GM12865 (cell line): Measurements from ENCODE around the gene CUX1.

ENCODE experiments used
- DNase-seq: peaks from one replicate; pipeline ENCODE4 v3.0.0; 2010; ENCODE audit warnings: low read depth
- H3K4me3 ChIP-seq: 2 replicates; pipeline ENCODE4 v1.5.1; 2011; ENCODE audit warnings: mild to moderate bottlenecking, low read depth, low read length, control low read depth
- CTCF ChIP-seq: IDR thresholded peaks from 2 replicates; pipeline ENCODE4 v1.5.1; 2011; ENCODE audit warnings: low read length, control low read depth, low read depth, inconsistent platforms; ENCODE audit not compliant: insufficient read depth; ENCODE audit errors: missing control alignments

CUX1 gene

GRCh38 chr7:102236102-102236501, 418.7 kb downstream of the CUX1 start:
- no peak for TF ChIP-seq CTCF
- H3K4me3 ChIP-seq: no peak overlapping the region
- DNase-seq: no peak

DNA sequence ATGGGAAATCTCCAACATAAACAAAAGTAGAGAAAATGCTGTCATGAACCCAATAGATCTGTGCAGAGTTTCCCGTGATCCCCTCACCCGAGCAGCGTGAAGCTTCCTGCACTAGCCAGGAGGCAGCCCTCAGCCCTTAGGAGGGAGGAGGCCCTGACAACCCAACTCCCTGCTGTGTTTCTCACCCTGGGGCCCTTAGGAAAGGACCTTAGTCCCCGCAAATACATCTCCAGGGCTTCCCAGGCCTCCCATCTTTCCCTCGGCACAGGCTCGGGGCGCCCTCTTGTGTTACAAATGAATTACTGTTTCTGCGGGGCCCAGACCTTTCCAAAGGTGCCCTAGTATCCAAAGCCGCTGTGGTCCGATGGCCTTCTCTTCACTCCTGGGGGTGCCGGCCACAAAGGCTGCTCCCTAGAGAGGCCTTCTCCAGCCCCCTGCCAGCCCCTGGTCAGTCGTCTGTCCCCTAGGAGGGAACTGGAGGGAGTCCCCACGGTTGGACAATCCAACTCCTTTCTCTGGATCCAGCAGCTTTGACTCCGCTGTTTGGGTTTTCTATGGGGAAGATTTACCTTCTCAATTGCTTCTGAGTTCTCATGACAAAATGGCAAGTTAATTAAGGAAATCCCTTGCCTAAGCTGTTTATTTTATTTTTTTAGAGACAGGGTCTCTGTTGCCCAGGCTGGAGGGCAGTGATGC, 419.3 kb downstream of the CUX1 start:
- peak; percentile 65 for TF ChIP-seq CTCF
- DNase-seq: peak; percentile 70

GRCh38 chr7:102239206-102239820, 421.9 kb downstream of the CUX1 start:
- no peak for DNase-seq
- no peak overlapping the region for H3K4me3 ChIP-seq
- no peak for TF ChIP-seq CTCF

More for the DNA sequence above, 419.3 kb downstream of the CUX1 start:
- H3K4me3 ChIP-seq: no peak overlapping the region

DNA sequence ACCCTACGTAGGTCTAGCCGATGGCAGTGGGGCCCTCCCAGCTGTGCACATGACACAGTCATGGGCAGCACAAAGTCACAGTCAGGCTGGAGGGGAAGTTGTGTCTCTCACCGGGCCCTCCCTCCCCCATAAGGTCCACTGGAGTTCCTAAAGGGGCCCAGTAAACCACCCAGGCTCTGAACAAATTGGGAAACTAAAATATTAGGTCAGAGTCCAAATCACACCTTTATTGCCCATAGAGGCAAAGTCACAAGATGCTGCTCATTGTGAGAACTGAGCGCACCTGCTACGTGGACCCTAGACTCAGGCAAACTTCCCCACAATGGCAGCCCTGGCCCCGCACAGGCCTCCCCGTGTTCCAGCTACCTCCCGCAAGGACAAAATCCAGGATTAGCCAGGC, 424.0 kb downstream of the CUX1 start:
- no peak overlapping the region for H3K4me3 ChIP-seq
- no peak for TF ChIP-seq CTCF
- no peak for DNase-seq

DNA sequence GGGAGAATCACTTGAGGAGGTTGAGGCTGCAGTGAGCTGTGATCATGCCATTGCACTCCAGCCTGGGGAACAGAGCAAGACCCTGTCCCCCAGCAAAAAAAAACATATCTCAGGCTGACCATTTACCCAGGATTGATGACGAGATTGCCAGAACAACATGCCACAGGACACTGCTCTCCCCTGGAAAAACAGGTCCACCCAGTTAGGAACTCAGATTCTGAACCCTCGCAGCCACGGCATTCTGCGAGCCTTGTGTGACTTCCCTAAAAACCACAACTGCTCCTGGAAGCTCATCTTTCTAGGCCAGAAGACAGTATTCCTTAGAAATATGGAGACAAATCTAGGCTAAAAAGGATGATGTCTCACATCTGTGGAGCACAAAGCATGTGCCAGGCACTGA, 427.2 kb downstream of the CUX1 start:
- DNase-seq: no peak
- H3K4me3 ChIP-seq: no peak overlapping the region
- TF ChIP-seq CTCF: no peak

DNA sequence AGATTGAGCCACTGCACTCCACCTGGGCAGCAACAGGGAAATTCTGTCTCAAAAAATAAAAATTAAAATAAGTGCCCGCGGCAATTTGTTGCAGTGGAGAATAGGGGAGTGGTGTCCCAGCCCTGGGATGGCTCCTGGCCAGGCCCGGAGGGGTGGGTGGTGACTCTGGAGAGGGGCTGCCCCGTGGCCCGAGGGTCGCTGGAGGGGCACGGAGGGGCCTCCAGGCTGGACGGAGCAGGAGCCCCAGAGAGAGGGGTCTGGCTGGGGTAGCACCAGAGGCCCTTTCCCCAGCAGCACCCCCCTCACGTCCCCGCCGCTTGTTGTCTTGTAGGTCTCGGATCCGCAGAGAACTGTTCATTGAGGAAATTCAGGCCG, 430.6 kb downstream of the CUX1 start:
- no peak overlapping the region for H3K4me3 ChIP-seq
- no peak for TF ChIP-seq CTCF
- no peak for DNase-seq
